ENCODE data around the gene ECSCR.
A peak's percentile ranks its signal among the peaks of the same experiment; 100 is the strongest.
"Not testable (repeated sequence)": the region's sequence is repeated elsewhere in the genome, so short reads cannot be mapped to it uniquely, and the experiment has no call there.

The ECSCR gene

GRCh38 chr5:139462586-139463276, at the start of gene ECSCR:
TSS of gene ECSCR (minus strand) at chr5:139462743. CDS start at chr5:139462670, 73 bp downstream.
- Mint-ChIP-seq H3K9me3 (no peaks in the 10 kb centered on the region), H3K4me1 (peaks cover 41% of the 10 kb centered on the region), H3K36me3 (no peaks in the 10 kb centered on the region), H3K4me3 (no peak within 1 kb of the TSS), H3K27ac (peak within 1 kb of the TSS; percentile 28), H3K27me3 (peaks cover 16% of the 10 kb centered on the region)
- DNase-seq = no peak
- CTCF ChIA-PET = no interaction called here

- H3K9me3 Mint-ChIP-seq, H3K4me3 Mint-ChIP-seq, DNase-seq, H3K4me1 Mint-ChIP-seq, CTCF ChIA-PET, H3K36me3 Mint-ChIP-seq, H3K27ac Mint-ChIP-seq: not testable (repeated sequence)
- peaks cover 16% of the 10 kb centered on the region for H3K27me3 Mint-ChIP-seq
These were observed 42.2 kb upstream of the ECSCR start for GRCh38 chr5:139504722-139505121.

GRCh38 chr5:139503879-139504278, 41.3 kb upstream of the ECSCR start:
- CTCF ChIA-PET = interaction anchor here (1.4 kb wide), 1 partner anchor 81 kb away, joined by 4 read pairs; no protein-coding TSS in a partner anchor
- H3K27me3 Mint-ChIP-seq = peaks cover 16% of the 10 kb centered on the region
- not testable (repeated sequence) for H3K4me1 Mint-ChIP-seq, H3K9me3 Mint-ChIP-seq, H3K4me3 Mint-ChIP-seq, H3K27ac Mint-ChIP-seq, DNase-seq, H3K36me3 Mint-ChIP-seq

GRCh38 chr5:139503036-139503817, 40.7 kb upstream of the ECSCR start:
- DNase-seq, H3K27ac Mint-ChIP-seq, H3K4me3 Mint-ChIP-seq, H3K4me1 Mint-ChIP-seq, H3K36me3 Mint-ChIP-seq, H3K9me3 Mint-ChIP-seq: not testable (repeated sequence)
- H3K27me3 Mint-ChIP-seq = peaks cover 22% of the 10 kb centered on the region
- CTCF ChIA-PET = interaction anchor here (1.1 to 1.4 kb wide), 3 partner anchors 10 to 80 kb away, joined by 4 to 5 read pairs (median 4); partner anchors contain the start of gene DNAJC18

- no peak for DNase-seq
- H3K4me1 Mint-ChIP-seq = no peaks in the 10 kb centered on the region
- H3K36me3 Mint-ChIP-seq = no peaks in the 10 kb centered on the region
- H3K27me3 Mint-ChIP-seq = peaks cover 21% of the 10 kb centered on the region
- H3K27ac Mint-ChIP-seq = no peak overlapping the region
- CTCF ChIA-PET = no interaction called here
- H3K4me3 Mint-ChIP-seq = no peak overlapping the region
- peaks cover 4% of the 10 kb centered on the region for H3K9me3 Mint-ChIP-seq
These were observed 38.8 kb upstream of the ECSCR start for GRCh38 chr5:139501381-139501780.

GRCh38 chr5:139495638-139496435, 33.3 kb upstream of the ECSCR start:
- Mint-ChIP-seq H3K9me3 (no peaks in the 10 kb centered on the region), H3K36me3 (no peaks in the 10 kb centered on the region), H3K27ac (no peak overlapping the region), H3K4me3 (no peak overlapping the region), H3K4me1 (peaks cover 17% of the 10 kb centered on the region), H3K27me3 (peaks cover 6% of the 10 kb centered on the region)
- DNase-seq = no peak
- CTCF ChIA-PET = interaction anchor here (0.9 to 5.0 kb wide), 4 partner anchors 12 to 37 kb away, joined by 3 to 27 read pairs (median 8); partner anchors contain the start of gene STING1

GRCh38 chr5:139494832-139495231, 32.3 kb upstream of the ECSCR start:
- H3K9me3 Mint-ChIP-seq = no peaks in the 10 kb centered on the region
- CTCF ChIA-PET = interaction anchor here (0.9 to 5.0 kb wide), 3 partner anchors 18 to 72 kb away, joined by 4 to 27 read pairs (median 4); no protein-coding TSS in a partner anchor
- no peak overlapping the region for H3K4me3 Mint-ChIP-seq
- DNase-seq = no peak
- no peaks in the 10 kb centered on the region for H3K36me3 Mint-ChIP-seq
- H3K27ac Mint-ChIP-seq = no peak overlapping the region
- peaks cover 17% of the 10 kb centered on the region for H3K4me1 Mint-ChIP-seq
- H3K27me3 Mint-ChIP-seq = peaks cover 6% of the 10 kb centered on the region

- no peak for DNase-seq
- H3K4me1 Mint-ChIP-seq = peaks cover 17% of the 10 kb centered on the region
- CTCF ChIA-PET = interaction anchor here (0.9 to 5.0 kb wide), 3 partner anchors 18 to 72 kb away, joined by 4 to 27 read pairs (median 4); no protein-coding TSS in a partner anchor
- H3K4me3 Mint-ChIP-seq = no peak overlapping the region
- peaks cover 6% of the 10 kb centered on the region for H3K27me3 Mint-ChIP-seq
- no peaks in the 10 kb centered on the region for H3K36me3 Mint-ChIP-seq
- H3K27ac Mint-ChIP-seq = no peak overlapping the region
- H3K9me3 Mint-ChIP-seq = no peaks in the 10 kb centered on the region
These were observed 31.7 kb upstream of the ECSCR start for GRCh38 chr5:139494256-139494655.

GRCh38 chr5:139492700-139493192, 30.2 kb upstream of the ECSCR start:
- DNase-seq = no peak
- H3K4me1 Mint-ChIP-seq = peaks cover 27% of the 10 kb centered on the region
- no peaks in the 10 kb centered on the region for H3K9me3 Mint-ChIP-seq
- H3K4me3 Mint-ChIP-seq = peak overlapping the region; percentile 33
- CTCF ChIA-PET = interaction anchor here (5.0 kb wide), 1 partner anchor 20 kb away, joined by 27 read pairs; no protein-coding TSS in a partner anchor
- H3K36me3 Mint-ChIP-seq = no peaks in the 10 kb centered on the region
- H3K27me3 Mint-ChIP-seq = no peaks in the 10 kb centered on the region
- H3K27ac Mint-ChIP-seq = peak overlapping the region; percentile 47

GRCh38 chr5:139488260-139488659, 25.7 kb upstream of the ECSCR start:
- DNase-seq = peak; percentile 36
- CTCF ChIA-PET = interaction anchor here (0.7 to 1.1 kb wide), 2 partner anchors 26 to 442 kb away, joined by 3 read pairs; no protein-coding TSS in a partner anchor
- Mint-ChIP-seq H3K27me3 (no peaks in the 10 kb centered on the region), H3K36me3 (no peaks in the 10 kb centered on the region), H3K9me3 (no peaks in the 10 kb centered on the region), H3K27ac (no peak overlapping the region), H3K4me3 (no peak overlapping the region), H3K4me1 (peaks cover 25% of the 10 kb centered on the region)

- peaks cover 24% of the 10 kb centered on the region for H3K4me1 Mint-ChIP-seq
- CTCF ChIA-PET = interaction anchor here (1.2 kb wide), 1 partner anchor 28 kb away, joined by 3 read pairs; no protein-coding TSS in a partner anchor
- H3K9me3 Mint-ChIP-seq = no peaks in the 10 kb centered on the region
- DNase-seq = no peak
- H3K36me3 Mint-ChIP-seq = peaks cover 6% of the 10 kb centered on the region
- H3K27me3 Mint-ChIP-seq = no peaks in the 10 kb centered on the region
- peak overlapping the region; percentile 50 for H3K27ac Mint-ChIP-seq
- H3K4me3 Mint-ChIP-seq = no peak overlapping the region
These were observed 23.7 kb upstream of the ECSCR start for GRCh38 chr5:139486201-139486600.

GRCh38 chr5:139482890-139483208, 20.3 kb upstream of the ECSCR start:
- H3K9me3 Mint-ChIP-seq, H3K27me3 Mint-ChIP-seq, DNase-seq: not testable (repeated sequence)
- peaks cover 42% of the 10 kb centered on the region for H3K4me1 Mint-ChIP-seq
- H3K27ac Mint-ChIP-seq = peak overlapping the region; percentile 97
- peaks cover 29% of the 10 kb centered on the region for H3K36me3 Mint-ChIP-seq
- CTCF ChIA-PET = interaction anchor here (0.9 to 3.1 kb wide), 12 partner anchors 10 to 69 kb away, joined by 3 to 43 read pairs (median 8); partner anchors contain the start of gene SMIM33
- peak overlapping the region; percentile 87 for H3K4me3 Mint-ChIP-seq

GRCh38 chr5:139482050-139482889, 19.7 kb upstream of the ECSCR start, which contains the start of gene STING1:
TSS of gene STING1 (minus strand) at chr5:139482758. CDS start at chr5:139481704, 1,054 bp downstream.
- Mint-ChIP-seq H3K36me3 (peaks cover 35% of the 10 kb centered on the region), H3K27ac (peak within 1 kb of the TSS; percentile 97), H3K27me3 (no peaks in the 10 kb centered on the region), H3K4me1 (peaks cover 47% of the 10 kb centered on the region), H3K9me3 (no peaks in the 10 kb centered on the region), H3K4me3 (peak within 1 kb of the TSS; percentile 87)
- CTCF ChIA-PET = interaction anchor here (0.5 to 3.1 kb wide), 16 partner anchors 9 to 69 kb away, joined by 3 to 43 read pairs (median 6); partner anchors contain the start of gene SMIM33
- DNase-seq = peak; percentile 80

All from activated naive CD4-positive, alpha-beta T cell treated with anti-CD3 and anti-CD28 coated beads, Interleukin-2, amount 10 ng/mL, durations not matched to agents 7 days and 5 days (primary cell).